ENCODE data around the gene TUBAL3. TPM values are rescaled to one million over a fixed set of nuclear protein-coding genes. Genes with fewer than 3 reads are reported as not detected.
A peak's percentile ranks its signal among the peaks of the same experiment; 100 is the strongest.

TUBAL3 gene
- total RNA-seq (not detected), total RNA-seq (0 to 0.19 (median 0) reads per million in 29 experiments)
- total RNA-seq (2013) = not detected

DNA sequence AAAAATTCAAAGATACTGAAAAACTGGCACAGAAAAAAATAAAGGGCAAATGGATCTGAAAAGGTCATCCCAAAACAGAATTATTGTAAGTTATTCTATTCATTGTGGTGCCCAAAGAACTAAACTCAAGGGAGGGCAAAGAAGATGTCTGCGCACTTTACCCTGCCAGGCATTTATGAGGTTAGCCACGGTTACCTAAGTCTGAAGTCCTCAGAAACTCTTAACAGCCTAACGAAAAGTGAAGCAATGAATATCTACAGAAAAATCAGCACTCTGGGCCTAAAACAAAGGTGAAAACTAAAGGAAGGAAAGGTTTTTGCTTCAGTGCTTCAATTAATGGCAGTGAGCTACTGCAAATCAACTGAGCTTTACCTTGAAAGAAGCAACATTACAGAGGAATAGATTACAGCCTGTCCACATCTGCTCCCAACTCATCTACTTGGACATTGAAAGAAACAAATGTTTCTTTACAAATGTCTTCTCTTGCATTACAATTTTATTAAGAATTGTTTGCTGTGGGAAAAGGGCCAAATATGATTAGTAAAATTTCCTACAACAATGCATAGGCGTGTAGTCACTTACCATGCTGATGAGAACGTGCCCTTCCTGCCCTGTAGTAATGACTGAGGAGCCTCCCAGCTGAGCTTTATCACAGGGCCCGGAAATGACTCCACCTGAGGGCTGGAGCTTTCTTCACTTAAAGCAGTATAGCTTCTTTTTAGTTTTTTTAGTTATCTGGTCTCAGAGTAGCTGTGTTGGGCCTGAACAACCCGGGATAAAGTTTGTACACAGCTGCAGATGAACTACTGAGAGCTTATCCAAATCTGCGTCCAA lies at the start of gene TUBAL3:
Gene TUBAL3 (minus strand): TSS at position 621 of the 834 bp plus-strand sequence. CDS start 36 bp downstream, at position 585.
- WGBS (ENCODE audit: insufficient coverage) = 89% methylated on average over 3 of the region's 8 CpGs
- Mint-ChIP-seq H3K9me3 (no peaks in the 10 kb centered on the region), H3K27ac (no peak within 1 kb of the TSS), H3K4me1 (no peaks in the 10 kb centered on the region), H3K36me3 (no peaks in the 10 kb centered on the region), H3K4me3 (no peak within 1 kb of the TSS), H3K27me3 (peaks cover 4 to 9% of the 10 kb centered on the region in 2 donors)
- no peak within 1 kb of the TSS for H3K27ac ChIP-seq (ENCODE audit: low read length)
- H3K4me3 ChIP-seq (ENCODE audit: control insufficient read depth in 1 of 2, extremely low read depth in 1 of 2, low read length in 1 of 2) = no peak within 1 kb of the TSS
- POLR2A ChIA-PET = interaction anchor here (0.5 kb wide), 2 partner anchors 300 to 461 kb away, joined by 5 to 6 read pairs; no protein-coding TSS in a partner anchor
- H3K36me3 ChIP-seq (ENCODE audit: control insufficient read depth in 2 of 2, extremely low read depth in 1 of 2, insufficient read depth in 1 of 2, low read length in 1 of 2) = no peaks in the 10 kb centered on the region
- CTCF ChIA-PET = no interaction called here
- no peaks in the 10 kb centered on the region for H3K4me1 ChIP-seq (ENCODE audit: control insufficient read depth in 1 of 2, extremely low read depth in 1 of 2, insufficient read depth in 2 of 2, low read length in 2 of 2)
- DNase-seq (no peak), ATAC-seq (replicated peaks in 1 of 4) (no peak)
- H3K27me3 ChIP-seq (replicated peaks in 1 of 2; ENCODE audit: control insufficient read depth in 2 of 2, extremely low read depth in 1 of 2, insufficient read depth in 2 of 2, low read length in 1 of 2) = no peaks in the 10 kb centered on the region
- H3K9me3 ChIP-seq = no peaks in the 10 kb centered on the region

DNA sequence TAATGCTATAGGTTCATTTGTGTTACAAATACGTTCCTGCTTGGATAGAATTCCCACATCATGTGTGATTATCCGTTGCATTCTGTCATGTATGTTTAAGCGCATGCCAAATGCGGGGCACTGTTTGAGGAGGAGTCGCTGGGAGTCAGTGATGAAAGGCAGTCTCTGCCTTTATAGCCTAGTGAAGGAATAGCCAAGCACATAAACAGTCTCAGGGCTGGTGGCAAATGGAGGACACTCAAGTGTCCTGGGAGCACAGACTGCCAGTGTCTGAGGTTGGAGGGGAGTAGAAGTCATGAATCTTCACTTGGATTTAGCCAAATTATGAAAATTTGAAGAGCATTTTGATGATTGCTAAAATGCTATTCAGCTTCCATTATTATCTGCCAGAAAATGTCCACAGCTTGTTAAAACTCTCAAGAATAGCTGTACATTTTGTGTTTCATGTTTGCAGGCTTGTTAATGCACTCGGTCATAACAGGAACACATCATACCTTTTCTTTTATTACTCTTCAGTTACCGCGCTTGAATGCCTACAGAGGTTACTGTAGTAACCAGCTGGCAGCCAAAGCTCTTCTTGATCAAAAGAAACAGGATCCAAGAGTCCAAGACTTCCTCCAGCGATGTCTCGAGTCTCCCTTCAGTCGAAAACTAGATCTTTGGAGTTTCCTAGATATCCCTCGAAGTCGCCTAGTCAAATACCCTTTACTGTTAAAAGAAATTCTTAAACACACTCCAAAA lies 49.3 kb upstream of the TUBAL3 start:
- ChIA-PET CTCF (interaction anchor here (0.6 kb wide), 2 partner anchors 10 to 40 kb away, joined by 3 to 4 read pairs; no protein-coding TSS in a partner anchor), POLR2A (no interaction called here)
- peak overlapping the region in 1 of 2 donors; percentile 48 for H3K27ac Mint-ChIP-seq
- no peaks in the 10 kb centered on the region for H3K27me3 ChIP-seq (replicated peaks in 1 of 2; ENCODE audit: control insufficient read depth in 2 of 2, extremely low read depth in 1 of 2, insufficient read depth in 2 of 2, low read length in 1 of 2)
- 93% methylated on average over 5 of the region's 13 CpGs for WGBS (ENCODE audit: insufficient coverage)
- DNase-seq = no peak
- no peaks in the 10 kb centered on the region for H3K9me3 Mint-ChIP-seq
- no peak overlapping the region for H3K27ac ChIP-seq (ENCODE audit: low read length)
- H3K36me3 Mint-ChIP-seq = peaks cover 23% of the 10 kb centered on the region
- H3K27me3 Mint-ChIP-seq = no peaks in the 10 kb centered on the region
- ATAC-seq (replicated peaks in 1 of 4) = no peak
- H3K36me3 ChIP-seq (ENCODE audit: control insufficient read depth in 2 of 2, extremely low read depth in 1 of 2, insufficient read depth in 1 of 2, low read length in 1 of 2) = peaks cover 14 to 22% of the 10 kb centered on the region in 2 donors
- H3K4me1 Mint-ChIP-seq = peaks cover 15 to 17% (median 15%) of the 10 kb centered on the region in 3 donors
- H3K9me3 ChIP-seq = no peaks in the 10 kb centered on the region
- H3K4me1 ChIP-seq (ENCODE audit: control insufficient read depth in 1 of 2, extremely low read depth in 1 of 2, insufficient read depth in 2 of 2, low read length in 2 of 2) = peaks cover 0 to 18% of the 10 kb centered on the region in 2 experiments
- no peak overlapping the region for H3K4me3 Mint-ChIP-seq
- no peak overlapping the region for H3K4me3 ChIP-seq (ENCODE audit: control insufficient read depth in 1 of 2, extremely low read depth in 1 of 2, low read length in 1 of 2)

DNA sequence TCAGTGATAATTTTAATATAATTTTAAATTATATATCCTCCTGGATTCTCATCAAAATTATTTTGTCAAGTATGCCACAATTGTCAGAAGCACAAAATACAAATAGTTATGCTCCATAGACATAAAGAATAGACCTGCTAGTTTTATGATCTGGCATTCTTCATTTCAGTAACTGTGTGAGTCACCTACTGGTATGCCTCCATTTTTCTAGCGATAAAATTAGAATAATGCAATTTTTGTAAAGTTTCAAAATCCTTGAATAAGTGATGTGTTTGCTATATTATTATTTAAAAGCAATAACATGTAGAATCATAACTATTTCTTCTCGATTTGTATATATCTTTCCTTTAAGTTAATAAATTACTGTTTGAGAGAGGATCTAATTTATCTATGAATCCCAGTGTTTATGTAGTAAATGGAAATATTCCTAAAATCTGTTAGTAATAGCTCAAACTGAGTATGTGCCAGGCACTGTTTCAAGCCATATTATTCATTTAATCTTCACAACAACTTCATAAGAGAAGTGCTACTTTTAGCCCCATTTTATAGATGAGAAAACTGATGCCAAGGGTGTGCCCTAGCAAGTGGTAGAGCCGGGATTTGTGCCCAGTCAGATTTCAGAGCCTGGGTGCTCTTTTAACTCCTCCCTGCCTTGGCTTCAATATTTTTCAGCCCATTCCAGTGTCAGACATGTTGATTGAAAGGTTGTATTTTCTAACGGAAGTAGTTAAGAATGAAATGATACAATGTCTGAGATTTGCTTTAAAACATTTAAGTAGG lies 46.2 kb upstream of the TUBAL3 start:
- no CpG with 5 or more reads among the region's 4 CpGs for WGBS (ENCODE audit: insufficient coverage)
- DNase-seq (no peak), ATAC-seq (replicated peaks in 1 of 4) (no peak)
- Histone ChIP-seq H3K9me3 (no peaks in the 10 kb centered on the region), H3K4me1 (ENCODE audit: control insufficient read depth in 1 of 2, extremely low read depth in 1 of 2, insufficient read depth in 2 of 2, low read length in 2 of 2) (peaks cover 6 to 28% of the 10 kb centered on the region in 2 experiments), H3K27ac (ENCODE audit: low read length) (no peak overlapping the region), H3K36me3 (ENCODE audit: control insufficient read depth in 2 of 2, extremely low read depth in 1 of 2, insufficient read depth in 1 of 2, low read length in 1 of 2) (peaks cover 8 to 14% of the 10 kb centered on the region in 2 donors), H3K4me3 (ENCODE audit: control insufficient read depth in 1 of 2, extremely low read depth in 1 of 2, low read length in 1 of 2) (no peak overlapping the region), H3K27me3 (replicated peaks in 1 of 2; ENCODE audit: control insufficient read depth in 2 of 2, extremely low read depth in 1 of 2, insufficient read depth in 2 of 2, low read length in 1 of 2) (no peaks in the 10 kb centered on the region)
- no peaks in the 10 kb centered on the region for H3K27me3 Mint-ChIP-seq
- H3K4me1 Mint-ChIP-seq = peaks cover 29 to 32% (median 31%) of the 10 kb centered on the region in 3 donors
- no peak overlapping the region for H3K27ac Mint-ChIP-seq
- no peaks in the 10 kb centered on the region for H3K9me3 Mint-ChIP-seq
- ChIA-PET CTCF (interaction anchor here in 1 of 2 donors (0.5 kb wide), 1 partner anchor 393 kb away, joined by 3 read pairs; no protein-coding TSS in a partner anchor), POLR2A (interaction anchor here in 1 of 2 donors (0.5 kb wide), 1 partner anchor 164 kb away, joined by 3 read pairs; no protein-coding TSS in a partner anchor)
- no peak overlapping the region for H3K4me3 Mint-ChIP-seq
- peaks cover 14% of the 10 kb centered on the region for H3K36me3 Mint-ChIP-seq

DNA sequence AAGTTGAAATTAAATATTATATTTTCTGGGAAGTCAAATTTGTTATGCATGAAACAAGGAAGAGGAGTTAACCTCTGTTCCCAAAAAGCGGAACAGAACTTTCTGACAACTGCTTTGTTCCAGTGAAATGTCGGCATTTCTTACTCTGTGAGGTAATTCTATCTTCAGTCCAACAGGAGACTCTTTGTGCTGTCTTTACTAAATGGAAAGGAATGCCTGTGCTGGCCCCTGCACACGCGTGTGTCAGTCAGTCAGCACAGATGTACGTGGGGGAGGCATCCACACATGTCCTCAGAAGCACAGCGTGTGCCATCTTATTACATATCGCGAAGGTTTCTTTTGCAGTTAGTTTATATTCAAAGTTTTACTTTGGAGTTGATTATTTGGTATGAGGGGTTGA lies 45.2 kb upstream of the TUBAL3 start:
- no peak for DNase-seq
- no peaks in the 10 kb centered on the region for H3K9me3 ChIP-seq
- no peaks in the 10 kb centered on the region for H3K9me3 Mint-ChIP-seq
- H3K4me1 Mint-ChIP-seq = peaks cover 31 to 37% (median 37%) of the 10 kb centered on the region in 3 donors
- 95% methylated on average over 3 of the region's 8 CpGs for WGBS (ENCODE audit: insufficient coverage)
- H3K36me3 Mint-ChIP-seq = peaks cover 14% of the 10 kb centered on the region
- H3K4me1 ChIP-seq (ENCODE audit: control insufficient read depth in 1 of 2, extremely low read depth in 1 of 2, insufficient read depth in 2 of 2, low read length in 2 of 2) = peaks cover 6 to 28% of the 10 kb centered on the region in 2 experiments
- peak overlapping the region in 1 of 2 donors; percentile 67 for H3K27ac Mint-ChIP-seq
- CTCF ChIA-PET = no interaction called here
- no peak for ATAC-seq (replicated peaks in 1 of 4)
- H3K36me3 ChIP-seq (ENCODE audit: control insufficient read depth in 2 of 2, extremely low read depth in 1 of 2, insufficient read depth in 1 of 2, low read length in 1 of 2) = peaks cover 8 to 9% of the 10 kb centered on the region in 2 donors
- H3K27me3 Mint-ChIP-seq = no peaks in the 10 kb centered on the region
- H3K4me3 Mint-ChIP-seq = no peak overlapping the region
- POLR2A ChIA-PET = no interaction called here
- H3K27ac ChIP-seq (ENCODE audit: low read length) = no peak overlapping the region
- no peaks in the 10 kb centered on the region for H3K27me3 ChIP-seq (replicated peaks in 1 of 2; ENCODE audit: control insufficient read depth in 2 of 2, extremely low read depth in 1 of 2, insufficient read depth in 2 of 2, low read length in 1 of 2)
- no peak overlapping the region for H3K4me3 ChIP-seq (ENCODE audit: control insufficient read depth in 1 of 2, extremely low read depth in 1 of 2, low read length in 1 of 2)

DNA sequence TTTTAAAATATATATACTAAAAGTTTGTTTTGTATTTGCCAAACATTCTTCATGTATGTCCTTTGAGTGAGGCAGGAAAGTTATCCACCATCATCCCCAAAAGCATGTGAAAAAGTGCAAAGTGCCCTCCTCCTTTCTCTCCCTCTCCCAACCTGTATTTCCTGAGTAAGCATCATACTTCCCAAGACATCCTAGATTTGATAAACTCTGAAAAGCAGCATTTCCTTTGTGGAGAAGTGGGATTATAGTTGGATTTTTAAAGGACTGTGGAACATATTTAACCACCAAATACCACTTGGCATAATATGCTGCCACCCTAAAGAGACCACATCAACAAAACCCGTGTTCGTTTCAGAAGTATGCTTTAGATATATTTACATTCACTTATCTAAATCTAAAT lies 44.6 kb upstream of the TUBAL3 start:
- H3K27ac Mint-ChIP-seq = no peak overlapping the region
- peaks cover 2 to 7% of the 10 kb centered on the region in 2 donors for H3K36me3 ChIP-seq (ENCODE audit: control insufficient read depth in 2 of 2, extremely low read depth in 1 of 2, insufficient read depth in 1 of 2, low read length in 1 of 2)
- peaks cover 9% of the 10 kb centered on the region for H3K36me3 Mint-ChIP-seq
- ATAC-seq (replicated peaks in 1 of 4) = no peak
- no CpG with 5 or more reads among the region's 2 CpGs for WGBS (ENCODE audit: insufficient coverage)
- DNase-seq = no peak
- no peaks in the 10 kb centered on the region for H3K27me3 Mint-ChIP-seq
- ChIA-PET CTCF (interaction anchor here (0.5 to 0.6 kb wide), 3 partner anchors 22 to 599 kb away, joined by 4 to 5 read pairs (median 4); no protein-coding TSS in a partner anchor), POLR2A (no interaction called here)
- no peaks in the 10 kb centered on the region for H3K9me3 Mint-ChIP-seq
- peaks cover 31 to 41% (median 38%) of the 10 kb centered on the region in 3 donors for H3K4me1 Mint-ChIP-seq
- no peaks in the 10 kb centered on the region for H3K27me3 ChIP-seq (replicated peaks in 1 of 2; ENCODE audit: control insufficient read depth in 2 of 2, extremely low read depth in 1 of 2, insufficient read depth in 2 of 2, low read length in 1 of 2)
- no peak overlapping the region for H3K27ac ChIP-seq (ENCODE audit: low read length)
- H3K4me3 ChIP-seq (ENCODE audit: control insufficient read depth in 1 of 2, extremely low read depth in 1 of 2, low read length in 1 of 2) = peak overlapping the region in 1 of 2 donors; percentile 15
- peak overlapping the region in 1 of 3 donors; percentile 84 for H3K4me3 Mint-ChIP-seq
- H3K9me3 ChIP-seq = no peaks in the 10 kb centered on the region
- H3K4me1 ChIP-seq (ENCODE audit: control insufficient read depth in 1 of 2, extremely low read depth in 1 of 2, insufficient read depth in 2 of 2, low read length in 2 of 2) = peaks cover 6 to 28% of the 10 kb centered on the region in 2 experiments

All from T-cell (primary cell).